Measurements from ENCODE around the gene ANTXRL.

ANTXRL gene

GRCh38 chr10:46321770-46322169, 35.0 kb downstream of the ANTXRL start:
- no peak for DNase-seq (ENCODE audit: low read depth)
- TF ChIP-seq, protein P1, sequence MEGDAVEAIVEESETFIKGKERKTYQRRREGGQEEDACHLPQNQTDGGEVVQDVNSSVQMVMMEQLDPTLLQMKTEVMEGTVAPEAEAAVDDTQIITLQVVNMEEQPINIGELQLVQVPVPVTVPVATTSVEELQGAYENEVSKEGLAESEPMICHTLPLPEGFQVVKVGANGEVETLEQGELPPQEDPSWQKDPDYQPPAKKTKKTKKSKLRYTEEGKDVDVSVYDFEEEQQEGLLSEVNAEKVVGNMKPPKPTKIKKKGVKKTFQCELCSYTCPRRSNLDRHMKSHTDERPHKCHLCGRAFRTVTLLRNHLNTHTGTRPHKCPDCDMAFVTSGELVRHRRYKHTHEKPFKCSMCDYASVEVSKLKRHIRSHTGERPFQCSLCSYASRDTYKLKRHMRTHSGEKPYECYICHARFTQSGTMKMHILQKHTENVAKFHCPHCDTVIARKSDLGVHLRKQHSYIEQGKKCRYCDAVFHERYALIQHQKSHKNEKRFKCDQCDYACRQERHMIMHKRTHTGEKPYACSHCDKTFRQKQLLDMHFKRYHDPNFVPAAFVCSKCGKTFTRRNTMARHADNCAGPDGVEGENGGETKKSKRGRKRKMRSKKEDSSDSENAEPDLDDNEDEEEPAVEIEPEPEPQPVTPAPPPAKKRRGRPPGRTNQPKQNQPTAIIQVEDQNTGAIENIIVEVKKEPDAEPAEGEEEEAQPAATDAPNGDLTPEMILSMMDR (IDR thresholded peaks at IDR 0.05; ENCODE audit: low read depth, low read length): no peak
- TF ChIP-seq POLR2A (IDR thresholded peaks at IDR 0.05; ENCODE audit: extremely low read depth, insufficient read length): no peak
- H3K4me3 ChIP-seq (ENCODE audit: low read depth, low read length): no peak overlapping the region

DNA sequence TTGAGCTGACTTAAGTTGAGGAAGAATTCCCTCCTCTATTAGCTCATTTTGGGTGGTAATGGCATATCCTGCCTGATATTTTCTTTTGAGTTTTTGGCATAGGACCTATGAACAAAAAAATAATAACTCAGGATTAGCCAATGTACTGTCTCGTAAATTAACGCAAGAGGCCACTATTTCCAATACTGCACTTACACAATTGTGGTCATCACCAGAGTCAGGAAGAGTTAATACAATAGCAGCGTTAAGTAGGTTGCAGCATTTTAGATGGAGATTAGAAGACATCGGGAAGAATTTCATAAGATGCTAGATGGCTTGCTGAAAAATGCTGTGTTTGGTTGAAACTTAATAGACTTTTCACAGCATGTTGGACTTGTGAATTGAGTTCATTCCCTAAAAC, 36.4 kb downstream of the ANTXRL start:
- TF ChIP-seq POLR2A (IDR thresholded peaks at IDR 0.05; ENCODE audit: extremely low read depth, insufficient read length): no peak
- TF ChIP-seq, protein P1 (IDR thresholded peaks at IDR 0.05; ENCODE audit: low read depth, low read length): no peak
- TF ChIP-seq, protein P2, sequence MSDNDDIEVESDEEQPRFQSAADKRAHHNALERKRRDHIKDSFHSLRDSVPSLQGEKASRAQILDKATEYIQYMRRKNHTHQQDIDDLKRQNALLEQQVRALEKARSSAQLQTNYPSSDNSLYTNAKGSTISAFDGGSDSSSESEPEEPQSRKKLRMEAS (IDR thresholded peaks at IDR 0.05; ENCODE audit: low read depth, low read length): no peak
- TF ChIP-seq MYC (IDR thresholded peaks at IDR 0.05; ENCODE audit: low read depth, low read length): no peak
- H3K4me3 ChIP-seq (ENCODE audit: low read depth, low read length): no peak overlapping the region
- DNase-seq (ENCODE audit: low read depth): peak; percentile 44

DNA sequence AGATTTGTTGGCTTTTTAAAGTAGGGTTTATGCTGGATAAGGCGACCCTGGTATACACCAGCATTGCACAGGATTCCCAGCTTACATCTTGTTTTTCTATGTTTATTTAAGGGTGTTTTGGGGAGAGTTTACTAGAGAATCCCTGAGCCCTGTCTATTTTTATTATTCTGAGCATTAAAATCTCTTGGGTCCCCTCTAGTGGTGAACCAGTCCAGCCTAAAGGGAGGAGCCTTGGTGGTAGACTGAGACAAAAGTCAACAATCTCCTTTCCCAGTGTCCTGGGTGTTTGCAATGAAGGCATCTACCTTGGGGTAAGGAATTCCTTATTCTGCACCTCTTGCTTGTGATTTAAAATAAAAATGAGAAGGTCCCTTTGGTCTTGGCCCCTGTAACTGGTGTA, 38.2 kb downstream of the ANTXRL start:
- no peak overlapping the region for H3K4me3 ChIP-seq (ENCODE audit: low read depth, low read length)
- peak; percentile 41 for DNase-seq (ENCODE audit: low read depth)
- TF ChIP-seq, protein P2 (IDR thresholded peaks at IDR 0.05; ENCODE audit: low read depth, low read length): no peak
- TF ChIP-seq POLR2A (IDR thresholded peaks at IDR 0.05; ENCODE audit: extremely low read depth, insufficient read length) (no peak), MYC (IDR thresholded peaks at IDR 0.05; ENCODE audit: low read depth, low read length) (no peak)
- TF ChIP-seq, protein P1 (IDR thresholded peaks at IDR 0.05; ENCODE audit: low read depth, low read length): peak; percentile 62

- TF ChIP-seq POLR2A (IDR thresholded peaks at IDR 0.05; ENCODE audit: extremely low read depth, insufficient read length) (no peak), MYC (IDR thresholded peaks at IDR 0.05; ENCODE audit: low read depth, low read length) (no peak)
- TF ChIP-seq, protein P1 (IDR thresholded peaks at IDR 0.05; ENCODE audit: low read depth, low read length): no peak
- TF ChIP-seq, protein P2 (IDR thresholded peaks at IDR 0.05; ENCODE audit: low read depth, low read length): no peak
- no peak overlapping the region for H3K4me3 ChIP-seq (ENCODE audit: low read depth, low read length)
- no peak for DNase-seq (ENCODE audit: low read depth)
Observed at GRCh38 chr10:46326066-46326465, 39.3 kb downstream of the ANTXRL start.

GRCh38 chr10:46326971-46327370, 40.2 kb downstream of the ANTXRL start:
- TF ChIP-seq, protein P1 (IDR thresholded peaks at IDR 0.05; ENCODE audit: low read depth, low read length): no peak
- TF ChIP-seq MYC (IDR thresholded peaks at IDR 0.05; ENCODE audit: low read depth, low read length): no peak
- TF ChIP-seq POLR2A (IDR thresholded peaks at IDR 0.05; ENCODE audit: extremely low read depth, insufficient read length): no peak
- TF ChIP-seq, protein P2 (IDR thresholded peaks at IDR 0.05; ENCODE audit: low read depth, low read length): no peak
- no peak overlapping the region for H3K4me3 ChIP-seq (ENCODE audit: low read depth, low read length)
- no peak for DNase-seq (ENCODE audit: low read depth)

DNA sequence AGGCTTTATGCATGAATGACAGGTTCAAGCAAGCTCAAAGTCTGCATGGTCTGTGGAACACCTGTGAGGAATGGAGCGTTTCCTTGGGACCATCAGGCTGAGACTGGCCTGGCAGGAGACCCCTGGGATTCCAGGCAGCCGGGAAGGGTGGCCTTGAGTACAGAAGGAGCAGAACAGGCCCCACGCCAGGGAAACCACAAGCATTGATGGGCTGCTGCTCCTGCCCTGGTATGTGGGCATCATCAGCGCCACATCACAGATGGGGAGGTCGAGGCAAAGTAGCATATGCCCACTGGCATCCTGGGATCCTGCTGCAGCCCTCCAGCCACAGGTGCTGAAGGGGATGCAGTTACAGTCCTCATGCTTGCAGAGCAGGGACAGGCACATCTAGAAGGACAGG, 40.9 kb downstream of the ANTXRL start:
- no peak overlapping the region for H3K4me3 ChIP-seq (ENCODE audit: low read depth, low read length)
- TF ChIP-seq POLR2A (IDR thresholded peaks at IDR 0.05; ENCODE audit: extremely low read depth, insufficient read length) (no peak), MYC (IDR thresholded peaks at IDR 0.05; ENCODE audit: low read depth, low read length) (no peak)
- TF ChIP-seq, protein P1 (IDR thresholded peaks at IDR 0.05; ENCODE audit: low read depth, low read length): no peak
- TF ChIP-seq, protein P2 (IDR thresholded peaks at IDR 0.05; ENCODE audit: low read depth, low read length): no peak
- DNase-seq (ENCODE audit: low read depth): no peak

All from NB4 (cell line).